CD4-positive, alpha-beta T cell treated with Interleukin-17A for 4 hours (primary cell): ENCODE data around the gene SPINK7.
"Not testable (repeated sequence)": the region's sequence is repeated elsewhere in the genome, so short reads cannot be mapped to it uniquely, and the experiment has no call there.

Experiments used
- DNase-seq: peaks from one replicate; pipeline ENCODE4 v3.0.0-alpha.2; 2020; ENCODE audit warnings: mixed read lengths

SPINK7 gene

GRCh38 chr5:148312153-148312552 lies at the start of gene SPINK7:
Gene SPINK7, plus strand, starts transcription at chr5:148312423. Its CDS starts 61 bp downstream, at chr5:148312484.
- DNase-seq: no peak

- DNase-seq: no peak
These were observed 44.3 kb upstream of the SPINK7 start for GRCh38 chr5:148267962-148268361.

GRCh38 chr5:148268566-148268965 lies 43.7 kb upstream of the SPINK7 start, which contains the start of gene SPINK13:
Gene SPINK13, plus strand, starts transcription at chr5:148268794. Its CDS starts 1,279 bp downstream, at chr5:148270073.
- no peak for DNase-seq

GRCh38 chr5:148275129-148275528 lies 37.1 kb upstream of the SPINK7 start:
- DNase-seq: not testable (repeated sequence)

- DNase-seq: not testable (repeated sequence)
These were observed 31.3 kb upstream of the SPINK7 start for GRCh38 chr5:148280893-148281292.

GRCh38 chr5:148281336-148281735 lies 30.9 kb upstream of the SPINK7 start:
- not testable (repeated sequence) for DNase-seq

- no peak for DNase-seq
These were observed 21.7 kb upstream of the SPINK7 start for GRCh38 chr5:148290271-148291195.

- no peak for DNase-seq
These were observed 14.5 kb upstream of the SPINK7 start for GRCh38 chr5:148297731-148298130.

GRCh38 chr5:148306446-148306845 lies 5.8 kb upstream of the SPINK7 start:
- no peak for DNase-seq

GRCh38 chr5:148309019-148309418 lies 3.2 kb upstream of the SPINK7 start:
- no peak for DNase-seq

GRCh38 chr5:148309746-148310145 lies 2.5 kb upstream of the SPINK7 start:
- no peak for DNase-seq

- DNase-seq: no peak
These were observed 739 bp upstream of the SPINK7 start for GRCh38 chr5:148311484-148311883.

- DNase-seq: no peak
These were observed 2.0 kb downstream of the SPINK7 start for GRCh38 chr5:148314187-148314586.

- no peak for DNase-seq
These were observed 2.5 kb downstream of the SPINK7 start for GRCh38 chr5:148314731-148315130.

- DNase-seq: peak; percentile 4
These were observed 8.1 kb downstream of the SPINK7 start for GRCh38 chr5:148320011-148320963.

- no peak for DNase-seq
These were observed 21.1 kb downstream of the SPINK7 start for GRCh38 chr5:148333262-148333849.

- no peak for DNase-seq
These were observed 23.0 kb downstream of the SPINK7 start, which contains the start of gene SPINK9 for GRCh38 chr5:148335259-148335658. Gene SPINK9, plus strand, starts transcription at chr5:148335559. Its CDS starts 55 bp downstream, at chr5:148335614.

- no peak for DNase-seq
These were observed 24.6 kb downstream of the SPINK7 start for GRCh38 chr5:148336704-148337435.

GRCh38 chr5:148342371-148343045 lies 30.3 kb downstream of the SPINK7 start:
- no peak for DNase-seq

GRCh38 chr5:148343046-148343407 lies 30.8 kb downstream of the SPINK7 start:
- DNase-seq: no peak
